Panc1 (cell line): ENCODE data around the gene LOXL3. TPM values are rescaled to one million over a fixed set of nuclear protein-coding genes. Genes with fewer than 3 reads are reported as not detected.

Experiments
- ATAC-seq: fragments of 200-7000 bp; cut with Tn5 transposase; 2 replicates; pipeline ENCODE4 v1.9.1; 2020; ENCODE audit warnings: mild to moderate bottlenecking, moderate library complexity
- BruUV-seq: library from RNA; stranded (reverse); fragments of 400-500 nt; replicated peaks from 2 replicates; lab custom pipeline; 2021; lab: Mats Ljungman, UMichigan
- CTCF ChIA-PET: fragments of 300-600 bp; sonication (Branson Sonifier 250); formaldehyde crosslinking; loops from one replicate; lab custom pipeline; 2022; ENCODE audit warnings: antibody characterized with exemption; lab: Charles Lee
- POLR2A ChIA-PET: fragments of 300-600 bp; sonication (Branson Sonifier 250); formaldehyde crosslinking; loops from one replicate; lab custom pipeline; 2022; ENCODE audit warnings: antibody characterized with exemption; lab: Charles Lee
- DNase-seq: peaks from one replicate; pipeline ENCODE4 v3.0.0-alpha.2; 2010; ENCODE audit warnings: low read depth, low spot score
- H3K27ac ChIP-seq: 2 replicates; pipeline ENCODE4 v1.5.1; 2011; ENCODE audit warnings: mild to moderate bottlenecking, low read length, inconsistent platforms
- H3K27me3 ChIP-seq: fragments of 200-500 bp; sonication (Bioruptor generic); 2 replicates; pipeline ENCODE4 v1.6.0; 2014; ENCODE audit warnings: low read length, inconsistent platforms; ENCODE audit not compliant: control insufficient read depth, insufficient read depth
- H3K36me3 ChIP-seq: fragments of 200-500 bp; sonication (Bioruptor generic); 2 replicates; pipeline ENCODE4 v1.5.1; 2014; ENCODE audit warnings: inconsistent platforms, mild to moderate bottlenecking, low read length, moderate library complexity; ENCODE audit not compliant: control insufficient read depth, insufficient read depth
- H3K4me1 ChIP-seq: 2 replicates; pipeline ENCODE4 v1.5.1; 2011; ENCODE audit warnings: inconsistent platforms, mild to moderate bottlenecking, low read length, moderate library complexity; ENCODE audit not compliant: control insufficient read depth, insufficient read depth
- H3K4me3 ChIP-seq, 2 experiments: 2 replicates each; pipeline ENCODE4 v1.5.1; 2011 to 2012; ENCODE audit warnings: low read depth in 2 of 2, low read length in 2 of 2, mild to moderate bottlenecking in 2 of 2, inconsistent platforms in 1 of 2, moderate library complexity in 1 of 2
- H3K9me3 ChIP-seq: fragments of 200-500 bp; sonication (Bioruptor generic); 2 replicates; pipeline ENCODE4 v1.5.1; 2014; ENCODE audit warnings: low read depth, mild to moderate bottlenecking, inconsistent platforms, low read length, moderate library complexity; ENCODE audit not compliant: control insufficient read depth, insufficient read depth
- CTCF ChIP-seq: fragments of 450-650 bp; IDR thresholded peaks from 2 replicates; pipeline ENCODE4 v1.5.1; 2017; ENCODE audit warnings: mild to moderate bottlenecking
- POLR2AphosphoS5 ChIP-seq: IDR thresholded peaks from 2 replicates; pipeline ENCODE4 v1.6.1; 2012; ENCODE audit warnings: mild to moderate bottlenecking, low read depth, low read length, moderate library complexity
- REST ChIP-seq, 2 experiments: IDR thresholded peaks; 2 replicates each; pipeline ENCODE4 v1.6.1; 2011 to 2012; ENCODE audit warnings: low read depth in 2 of 2, control low read depth in 1 of 2, low read length in 1 of 2, mild to moderate bottlenecking in 1 of 2, moderate library complexity in 1 of 2; ENCODE audit not compliant: insufficient read depth in 1 of 2
- SIN3A ChIP-seq: IDR thresholded peaks from 2 replicates; pipeline ENCODE4 v1.6.1; 2012; ENCODE audit warnings: low read depth, mild to moderate bottlenecking, low read length, moderate library complexity, borderline replicate concordance; ENCODE audit not compliant: insufficient read depth
- TCF7L2 ChIP-seq: IDR thresholded peaks from 2 replicates; pipeline ENCODE4 v1.6.1; 2011; ENCODE audit warnings: mild to moderate bottlenecking, low read depth, low read length, inconsistent platforms
- in situ Hi-C: cut with HindIII; loops from 2 replicates; pipeline ENCODE4 v1.10.0; 2016; ENCODE audit warnings: low sequenced_read_pairs, low pct_unique_long_range_greater_than_20kb
- intact Hi-C: fragments of 100-400 bp; cut with micrococcal nuclease; formaldehyde crosslinking; loops from one replicate; pipeline ENCODE4 v1.10.0; 2022; ENCODE audit not compliant: unreplicated experiment
- total RNA-seq: library from RNA; stranded (reverse); gene quantifications from one replicate; pipeline ENCODE4 v1.2.1, GENCODE V29; 2021; ENCODE audit not compliant: unreplicated experiment

The LOXL3 gene
- total RNA-seq, 1 experiment from 2014 or later = 1.0 TPM

GRCh38 chr2:74501335-74502071, 52.2 kb downstream of the LOXL3 start:
- ChIA-PET CTCF (interaction anchor here (0.7 to 0.9 kb wide), 2 partner anchors 19 to 85 kb away, joined by 3 to 5 read pairs; partner anchors contain the start of genes CCDC142 and TTC31), POLR2A (interaction anchor here (1.5 kb wide), 1 partner anchor 43 kb away, joined by 3 read pairs; the partner anchor contains the start of gene WBP1)
- peaks cover 55% of the 10 kb centered on the region for H3K4me1 ChIP-seq
- no peaks in the 10 kb centered on the region for H3K27me3 ChIP-seq
- intact Hi-C loops (loop anchor here (10.0 kb wide), 1 partner anchor 83 kb away; no protein-coding TSS in a partner anchor), in situ Hi-C loops (no loop called here)
- peak overlapping the region; percentile 98 for H3K27ac ChIP-seq
- ATAC-seq (no peak), DNase-seq (no peak)
- no TSS peak for BruUV-seq
- no peak for TF ChIP-seq TCF7L2
- peak; percentile 70 to 72; a peak in 3 of 4 replicates for TF ChIP-seq REST (IDR thresholded peaks at IDR 0.05; ENCODE audit: insufficient read depth in 1 of 2, low read depth in 2 of 2, low read length in 1 of 2)
- no peak for TF ChIP-seq SIN3A
- peak overlapping the region; percentile 86 to 94 for H3K4me3 ChIP-seq
- no peaks in the 10 kb centered on the region; the same call in 1 of the 2 replicates for H3K36me3 ChIP-seq
- H3K9me3 ChIP-seq = no peaks in the 10 kb centered on the region

- peak overlapping the region; percentile 81 for H3K27ac ChIP-seq
- in situ Hi-C loops = no loop called here
- no peak for ATAC-seq
Measured at GRCh38 chr2:74500578-74500946, 53.2 kb downstream of the LOXL3 start.

More at GRCh38 chr2:74500578-74500946, 53.2 kb downstream of the LOXL3 start:
- POLR2A ChIA-PET = interaction anchor here (0.5 to 1.5 kb wide), 3 partner anchors 11 to 42 kb away, joined by 3 to 12 read pairs (median 3); partner anchors contain the start of genes TLX2 and WBP1
- Histone ChIP-seq H3K9me3 (no peaks in the 10 kb centered on the region), H3K36me3 (no peaks in the 10 kb centered on the region; the same call in 1 of the 2 replicates), H3K27me3 (no peaks in the 10 kb centered on the region), H3K4me1 (peaks cover 50% of the 10 kb centered on the region), H3K4me3 (no peak overlapping the region)
- DNase-seq = no peak
- no peak for TF ChIP-seq SIN3A
- TF ChIP-seq CTCF = no peak
- no peak for TF ChIP-seq TCF7L2
- TF ChIP-seq POLR2AphosphoS5 = no peak
- TF ChIP-seq REST (IDR thresholded peaks at IDR 0.05; ENCODE audit: insufficient read depth in 1 of 2, low read depth in 2 of 2, low read length in 1 of 2) = no peak
- CTCF ChIA-PET = no interaction called here
- no TSS peak for BruUV-seq
- intact Hi-C loops = loop anchor here (10.0 kb wide), 1 partner anchor 84 kb away; no protein-coding TSS in a partner anchor
